HEK293T (cell line): ENCODE results near the gene NOS2.

Experiments used
- ARNT ChIP-seq: fragments of 450-650 bp; IDR thresholded peaks from 2 replicates; pipeline ENCODE4 v1.6.1; 2017; ENCODE audit warnings: mild to moderate bottlenecking
- BHLHE40 ChIP-seq: fragments of 450-650 bp; IDR thresholded peaks from 2 replicates; pipeline ENCODE4 v1.6.1; 2016; ENCODE audit warnings: mild to moderate bottlenecking, moderate library complexity, borderline replicate concordance
- CTBP1 ChIP-seq: fragments of 450-650 bp; IDR thresholded peaks from 2 replicates; pipeline ENCODE4 v1.6.1; 2016; ENCODE audit warnings: borderline replicate concordance
- ELF4 ChIP-seq: fragments of 450-650 bp; IDR thresholded peaks from 2 replicates; pipeline ENCODE4 v1.6.1; 2017; ENCODE audit warnings: antibody characterized with exemption
- FOXA1 ChIP-seq: fragments of 450-650 bp; IDR thresholded peaks from 2 replicates; pipeline ENCODE4 v1.6.1; 2016; ENCODE audit warnings: mild to moderate bottlenecking
- FOXK2 ChIP-seq: fragments of 450-650 bp; IDR thresholded peaks from 2 replicates; pipeline ENCODE4 v1.6.1; 2016; ENCODE audit warnings: mild to moderate bottlenecking
- HDGF ChIP-seq: fragments of 450-650 bp; IDR thresholded peaks from 2 replicates; pipeline ENCODE4 v1.6.1; 2017; ENCODE audit warnings: antibody characterized with exemption, borderline replicate concordance
- L3MBTL2 ChIP-seq: fragments of 450-650 bp; conservative IDR thresholded peaks from 2 replicates; pipeline ENCODE4 v1.6.1; 2016; ENCODE audit warnings: mild to moderate bottlenecking
- NFRKB ChIP-seq: fragments of 450-650 bp; IDR thresholded peaks from 2 replicates; pipeline ENCODE4 v1.6.1; 2016; ENCODE audit warnings: mild to moderate bottlenecking, moderate library complexity
- SP1 ChIP-seq: fragments of 450-650 bp; IDR thresholded peaks from 2 replicates; pipeline ENCODE4 v1.6.1; 2017
- TARDBP ChIP-seq: fragments of 450-650 bp; IDR thresholded peaks from 2 replicates; pipeline ENCODE4 v1.6.1; 2016
- ZNF384 ChIP-seq: fragments of 450-650 bp; IDR thresholded peaks from 2 replicates; pipeline ENCODE4 v1.6.1; 2016
- TF ChIP-seq, protein P1 (sequence below): fragments of 450-650 bp; IDR thresholded peaks from 2 replicates; pipeline ENCODE4 v1.6.1; 2016

DNA sequence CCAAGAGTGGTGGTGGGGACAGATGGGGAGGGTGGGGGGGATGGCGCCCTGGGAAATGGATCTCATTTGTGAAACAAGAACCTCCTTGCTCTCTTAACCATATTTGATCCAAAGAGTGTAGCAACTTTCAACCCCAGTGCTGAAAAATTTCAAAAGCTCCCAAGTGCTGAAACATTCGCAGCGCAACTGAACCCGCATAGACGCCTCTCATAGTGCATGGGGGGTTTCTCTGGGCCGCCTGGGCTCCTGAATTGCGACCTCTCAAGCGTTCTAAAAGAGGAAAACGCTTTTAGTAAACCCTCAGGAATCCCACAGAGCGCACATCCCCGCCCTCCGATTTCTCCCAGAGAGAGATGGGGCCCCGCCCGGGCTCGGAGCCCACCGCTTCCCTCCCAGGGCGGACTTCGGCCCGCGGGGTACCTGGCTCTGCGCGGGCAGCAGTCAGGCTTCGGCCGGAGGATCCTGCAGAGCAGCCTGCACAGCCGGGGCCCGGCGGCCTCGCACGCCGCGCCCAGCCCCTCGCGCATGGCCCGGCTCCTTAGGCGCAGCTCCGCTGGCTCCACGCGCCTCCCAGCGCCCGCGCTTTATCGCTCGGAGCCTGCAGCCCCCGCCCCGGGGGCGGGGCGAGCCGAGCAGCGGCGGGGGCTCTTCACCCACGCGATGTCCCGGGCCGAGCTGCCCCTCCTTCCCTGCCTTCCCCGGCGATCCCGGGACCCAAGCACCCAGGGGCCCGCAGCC is 7.0 kb downstream of the NOS2 start:
- TF ChIP-seq ELF4: no peak
- TF ChIP-seq SP1: no peak
- no peak for TF ChIP-seq NFRKB
- no peak for TF ChIP-seq FOXK2
- no peak for TF ChIP-seq FOXA1
- TF ChIP-seq HDGF: no peak
- TF ChIP-seq ARNT: no peak
- no peak for TF ChIP-seq TARDBP
- TF ChIP-seq L3MBTL2: peak; percentile 72
- no peak for TF ChIP-seq CTBP1
- TF ChIP-seq, protein P1, sequence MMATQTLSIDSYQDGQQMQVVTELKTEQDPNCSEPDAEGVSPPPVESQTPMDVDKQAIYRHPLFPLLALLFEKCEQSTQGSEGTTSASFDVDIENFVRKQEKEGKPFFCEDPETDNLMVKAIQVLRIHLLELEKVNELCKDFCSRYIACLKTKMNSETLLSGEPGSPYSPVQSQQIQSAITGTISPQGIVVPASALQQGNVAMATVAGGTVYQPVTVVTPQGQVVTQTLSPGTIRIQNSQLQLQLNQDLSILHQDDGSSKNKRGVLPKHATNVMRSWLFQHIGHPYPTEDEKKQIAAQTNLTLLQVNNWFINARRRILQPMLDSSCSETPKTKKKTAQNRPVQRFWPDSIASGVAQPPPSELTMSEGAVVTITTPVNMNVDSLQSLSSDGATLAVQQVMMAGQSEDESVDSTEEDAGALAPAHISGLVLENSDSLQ: no peak
- TF ChIP-seq ZNF384: no peak
- no peak for TF ChIP-seq BHLHE40
